Adipocyte (in vitro differentiated cells): ENCODE data around the gene ZNF324B.
"Not testable (repeated sequence)": the region's sequence is repeated elsewhere in the genome, so short reads cannot be mapped to it uniquely, and the experiment has no call there.

Experiments
- DNase-seq: peaks from one replicate; pipeline ENCODE4 v3.0.0-alpha.2; 2015; ENCODE audit warnings: low read depth
- H3K27me3 ChIP-seq: replicated peaks from 2 replicates; pipeline ENCODE4 v1.7.0; 2013; ENCODE audit warnings: mild to moderate bottlenecking, low read length, moderate library complexity; ENCODE audit not compliant: control insufficient read depth, insufficient read depth
- H3K36me3 ChIP-seq: 2 replicates; pipeline ENCODE4 v1.7.0; 2013; ENCODE audit warnings: low read length, mild to moderate bottlenecking, moderate library complexity; ENCODE audit not compliant: control insufficient read depth, insufficient read depth, severe bottlenecking
- H3K4me1 ChIP-seq: 2 replicates; pipeline ENCODE4 v1.7.0; 2013; ENCODE audit warnings: mild to moderate bottlenecking, low read length, moderate library complexity; ENCODE audit not compliant: control insufficient read depth, insufficient read depth
- H3K4me3 ChIP-seq: 2 replicates; pipeline ENCODE4 v1.7.0; 2013; ENCODE audit warnings: mild to moderate bottlenecking, low read length, moderate library complexity
- H3K9ac ChIP-seq: 2 replicates; pipeline ENCODE4 v1.7.0; 2013; ENCODE audit warnings: mild to moderate bottlenecking, low read length, moderate library complexity
- H3K9me3 ChIP-seq: 2 replicates; pipeline ENCODE4 v1.7.0; 2013; ENCODE audit warnings: mild to moderate bottlenecking, low read length, moderate library complexity; ENCODE audit not compliant: control insufficient read depth

Gene ZNF324B

GRCh38 chr19:58429745-58430144, 21.7 kb upstream of the ZNF324B start:
- no peak overlapping the region for H3K9ac ChIP-seq
- H3K4me3 ChIP-seq, result peak overlapping the region; percentile 60
- DNase-seq, result no peak
- peaks cover 54% of the 10 kb centered on the region for H3K36me3 ChIP-seq
- H3K27me3 ChIP-seq, result no peaks in the 10 kb centered on the region
- H3K4me1 ChIP-seq, result no peaks in the 10 kb centered on the region
- H3K9me3 ChIP-seq, result peaks cover 67% of the 10 kb centered on the region

GRCh38 chr19:58434217-58434616, 17.2 kb upstream of the ZNF324B start:
- H3K4me3 ChIP-seq, result peak overlapping the region; percentile 65
- no peaks in the 10 kb centered on the region for H3K27me3 ChIP-seq
- H3K4me1 ChIP-seq, result peaks cover 5% of the 10 kb centered on the region
- H3K9me3 ChIP-seq, result peaks cover 82% of the 10 kb centered on the region
- DNase-seq, result no peak
- peaks cover 74% of the 10 kb centered on the region for H3K36me3 ChIP-seq
- no peak overlapping the region for H3K9ac ChIP-seq

GRCh38 chr19:58439576-58440554, 11.6 kb upstream of the ZNF324B start, which contains the start of gene ZNF132:
Gene ZNF132 (minus strand): TSS chr19:58440153. CDS start chr19:58439821, 332 bp downstream.
- peak within 1 kb of the TSS; percentile 92 for H3K4me3 ChIP-seq
- peak within 1 kb of the TSS; percentile 87 for H3K9ac ChIP-seq
- peaks cover 17% of the 10 kb centered on the region for H3K4me1 ChIP-seq
- H3K36me3 ChIP-seq, result peaks cover 23% of the 10 kb centered on the region
- peak; percentile 100 for DNase-seq
- peaks cover 27% of the 10 kb centered on the region for H3K9me3 ChIP-seq
- H3K27me3 ChIP-seq, result no peaks in the 10 kb centered on the region

DNA sequence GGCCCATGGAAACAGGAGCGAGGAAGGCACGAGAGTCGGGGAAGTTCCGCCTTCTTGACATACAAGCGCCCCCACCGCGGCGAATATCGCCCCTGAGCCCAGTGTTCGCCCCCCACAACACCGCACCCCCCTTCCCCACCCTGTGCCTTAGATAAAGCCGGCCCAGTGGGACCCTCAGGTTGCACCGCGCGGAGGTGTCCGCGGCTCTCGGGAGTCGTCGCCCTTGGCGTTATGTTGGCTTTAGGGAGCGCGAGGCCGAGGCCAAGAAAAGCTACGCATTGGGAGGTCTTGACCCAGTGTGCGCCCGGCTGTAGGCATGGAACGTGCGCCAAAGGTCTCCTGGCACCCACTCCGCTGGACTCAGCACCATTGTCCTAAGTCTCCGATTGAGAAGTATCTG, 10.9 kb upstream of the ZNF324B start:
- H3K9me3 ChIP-seq, result peaks cover 20% of the 10 kb centered on the region
- H3K4me1 ChIP-seq, result peaks cover 17% of the 10 kb centered on the region
- H3K27me3 ChIP-seq, result no peaks in the 10 kb centered on the region
- peaks cover 16% of the 10 kb centered on the region for H3K36me3 ChIP-seq
- peak overlapping the region; percentile 69 for H3K9ac ChIP-seq
- no peak for DNase-seq
- peak overlapping the region; percentile 92 for H3K4me3 ChIP-seq

DNA sequence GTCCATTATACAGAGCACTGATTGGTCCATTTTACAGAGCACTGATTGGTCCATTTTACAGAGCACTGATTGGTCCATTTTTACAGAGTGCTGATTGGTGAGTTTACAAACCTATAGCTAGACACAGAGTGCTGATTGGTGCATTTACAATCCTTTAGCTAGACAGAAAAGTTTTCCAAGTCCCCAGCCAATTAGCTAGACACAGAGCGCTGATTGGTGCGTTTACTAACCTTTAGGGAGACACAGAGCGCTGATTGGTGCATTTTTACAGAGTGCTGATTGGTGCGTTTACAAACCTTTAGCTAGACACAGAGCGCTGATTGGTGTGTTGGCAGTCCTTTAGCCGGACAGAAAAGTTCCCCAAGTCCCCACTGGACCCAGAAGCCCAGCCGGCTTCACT, 8.4 kb upstream of the ZNF324B start:
- H3K9me3 ChIP-seq, result not testable (repeated sequence)
- peaks cover 17% of the 10 kb centered on the region for H3K4me1 ChIP-seq

DNA sequence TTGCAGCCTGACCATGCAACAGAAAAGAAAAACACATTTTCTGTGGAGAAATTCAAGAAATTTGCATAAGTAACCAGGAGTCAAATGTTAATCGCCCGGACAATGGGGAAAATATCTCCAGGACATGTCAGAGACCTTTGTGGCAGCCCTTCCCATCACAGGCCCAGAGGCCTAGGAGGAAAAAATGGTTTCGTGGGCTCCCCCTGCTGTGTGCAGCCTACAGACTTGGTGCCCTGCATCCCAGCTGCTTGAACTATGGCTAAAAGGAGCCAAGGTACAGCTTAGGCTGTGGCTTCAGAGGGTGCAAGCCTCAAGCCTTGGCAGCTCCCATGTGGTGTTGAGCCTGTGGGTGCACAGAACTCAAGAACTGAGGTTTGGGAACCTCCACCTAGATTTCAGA, 2.6 kb upstream of the ZNF324B start:
- not testable (repeated sequence) for H3K9me3 ChIP-seq, H3K4me3 ChIP-seq, DNase-seq, H3K36me3 ChIP-seq, H3K4me1 ChIP-seq, H3K9ac ChIP-seq, H3K27me3 ChIP-seq

More for the DNA sequence above, 8.4 kb upstream of the ZNF324B start:
- H3K36me3 ChIP-seq, H3K4me3 ChIP-seq, DNase-seq, H3K9ac ChIP-seq, H3K27me3 ChIP-seq: not testable (repeated sequence)

DNA sequence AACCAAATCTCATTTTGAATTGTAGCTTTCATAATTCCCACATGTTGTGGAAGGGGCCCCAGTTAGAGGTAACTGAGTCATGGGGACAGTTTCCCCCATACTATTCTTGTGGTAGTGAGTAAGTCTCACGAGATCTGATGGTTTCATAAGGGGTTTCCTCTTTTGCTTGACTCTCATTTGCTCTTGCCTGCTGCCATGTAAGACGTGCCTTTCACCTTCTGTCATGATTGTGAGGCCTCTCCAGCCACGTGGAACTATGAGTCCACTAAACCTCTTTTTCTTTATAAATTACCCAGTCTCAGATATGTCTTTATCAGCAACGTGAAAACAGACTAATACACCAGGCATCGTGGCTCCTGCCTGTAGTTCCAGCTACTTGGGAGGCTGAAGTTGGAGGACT, 1.4 kb upstream of the ZNF324B start:
- peaks cover 14% of the 10 kb centered on the region for H3K36me3 ChIP-seq
- not testable (repeated sequence) for H3K4me1 ChIP-seq, H3K4me3 ChIP-seq, H3K9ac ChIP-seq, DNase-seq, H3K9me3 ChIP-seq, H3K27me3 ChIP-seq

GRCh38 chr19:58450856-58451357, 515 bp upstream of the ZNF324B start:
- Histone ChIP-seq H3K9me3 (no peaks in the 10 kb centered on the region), H3K9ac (peak overlapping the region; percentile 90), H3K27me3 (no peaks in the 10 kb centered on the region), H3K4me1 (peaks cover 5% of the 10 kb centered on the region), H3K4me3 (peak overlapping the region; percentile 92), H3K36me3 (peaks cover 14% of the 10 kb centered on the region)
- DNase-seq, result peak; percentile 17

- H3K4me1 ChIP-seq, result peaks cover 5% of the 10 kb centered on the region
- no peaks in the 10 kb centered on the region for H3K9me3 ChIP-seq
- H3K9ac ChIP-seq, result no peak overlapping the region
- H3K36me3 ChIP-seq, result peaks cover 26% of the 10 kb centered on the region
- H3K4me3 ChIP-seq, result no peak overlapping the region
- H3K27me3 ChIP-seq, result no peaks in the 10 kb centered on the region
- DNase-seq, result no peak
These were observed 2.3 kb downstream of the ZNF324B start for GRCh38 chr19:58453743-58454142.

GRCh38 chr19:58455306-58455705, 3.9 kb downstream of the ZNF324B start:
- Histone ChIP-seq H3K27me3 (no peaks in the 10 kb centered on the region), H3K4me3 (no peak overlapping the region), H3K9me3 (no peaks in the 10 kb centered on the region), H3K9ac (no peak overlapping the region), H3K4me1 (peaks cover 5% of the 10 kb centered on the region), H3K36me3 (peaks cover 26% of the 10 kb centered on the region)
- no peak for DNase-seq

DNA sequence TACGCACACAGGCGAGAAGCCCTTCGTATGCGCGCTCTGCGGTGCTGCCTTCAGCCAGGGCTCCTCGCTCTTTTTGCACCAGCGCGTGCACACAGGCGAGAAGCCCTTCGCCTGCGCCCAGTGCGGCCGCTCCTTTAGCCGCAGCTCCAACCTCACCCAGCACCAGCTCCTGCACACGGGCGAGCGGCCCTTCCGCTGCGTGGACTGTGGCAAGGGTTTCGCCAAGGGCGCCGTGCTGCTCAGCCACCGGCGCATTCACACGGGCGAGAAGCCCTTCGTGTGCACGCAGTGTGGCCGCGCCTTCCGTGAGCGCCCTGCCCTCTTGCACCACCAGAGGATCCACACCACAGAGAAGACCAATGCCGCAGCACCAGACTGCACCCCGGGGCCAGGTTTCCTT, 4.7 kb downstream of the ZNF324B start:
- Histone ChIP-seq H3K9ac (no peak overlapping the region), H3K4me3 (no peak overlapping the region), H3K36me3 (peaks cover 26% of the 10 kb centered on the region), H3K9me3 (no peaks in the 10 kb centered on the region), H3K4me1 (peaks cover under 1% of the 10 kb centered on the region), H3K27me3 (no peaks in the 10 kb centered on the region)
- DNase-seq, result no peak
